ENCODE results near the gene AUH.
"Not testable (repeated sequence)": the region's sequence is repeated elsewhere in the genome, so short reads cannot be mapped to it uniquely, and the experiment has no call there.

The AUH gene, protein sequence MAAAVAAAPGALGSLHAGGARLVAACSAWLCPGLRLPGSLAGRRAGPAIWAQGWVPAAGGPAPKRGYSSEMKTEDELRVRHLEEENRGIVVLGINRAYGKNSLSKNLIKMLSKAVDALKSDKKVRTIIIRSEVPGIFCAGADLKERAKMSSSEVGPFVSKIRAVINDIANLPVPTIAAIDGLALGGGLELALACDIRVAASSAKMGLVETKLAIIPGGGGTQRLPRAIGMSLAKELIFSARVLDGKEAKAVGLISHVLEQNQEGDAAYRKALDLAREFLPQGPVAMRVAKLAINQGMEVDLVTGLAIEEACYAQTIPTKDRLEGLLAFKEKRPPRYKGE

DNA sequence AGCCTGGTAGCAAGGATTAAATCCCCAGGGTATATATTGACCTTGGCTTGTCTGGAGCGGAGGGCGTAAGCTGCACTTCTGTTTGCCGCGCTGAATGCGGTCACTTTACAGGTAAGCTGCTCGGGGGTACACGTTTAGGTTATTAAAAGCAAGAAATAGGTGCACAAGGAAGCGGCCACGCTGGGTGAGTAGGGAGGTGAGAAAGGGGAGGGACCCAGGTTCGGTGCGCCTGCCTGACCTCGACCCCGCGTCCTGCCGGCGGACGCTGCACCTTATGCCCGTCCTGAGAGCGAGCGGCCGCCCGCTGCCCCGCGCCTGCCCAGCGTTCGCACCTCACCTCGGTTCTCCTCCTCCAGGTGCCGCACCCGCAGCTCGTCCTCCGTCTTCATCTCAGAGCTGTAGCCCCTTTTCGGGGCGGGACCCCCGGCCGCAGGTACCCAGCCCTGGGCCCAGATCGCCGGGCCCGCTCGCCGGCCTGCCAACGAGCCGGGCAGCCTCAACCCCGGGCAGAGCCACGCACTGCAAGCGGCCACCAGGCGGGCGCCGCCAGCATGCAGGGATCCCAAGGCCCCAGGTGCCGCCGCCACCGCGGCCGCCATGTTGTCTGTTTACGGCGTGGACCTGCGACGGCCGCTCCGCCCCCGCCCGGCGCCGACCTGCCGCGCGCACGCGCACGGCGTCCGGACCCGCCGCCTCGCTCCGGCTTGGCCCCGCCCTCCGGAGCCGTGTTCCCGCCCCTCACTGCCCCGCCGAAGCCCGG lies at the start of gene AUH:
TSS of gene AUH (minus strand) at position 628 of the 760 bp plus-strand sequence. CDS start at position 599, 29 bp downstream.
- peak; percentile 71 for DNase-seq

DNA sequence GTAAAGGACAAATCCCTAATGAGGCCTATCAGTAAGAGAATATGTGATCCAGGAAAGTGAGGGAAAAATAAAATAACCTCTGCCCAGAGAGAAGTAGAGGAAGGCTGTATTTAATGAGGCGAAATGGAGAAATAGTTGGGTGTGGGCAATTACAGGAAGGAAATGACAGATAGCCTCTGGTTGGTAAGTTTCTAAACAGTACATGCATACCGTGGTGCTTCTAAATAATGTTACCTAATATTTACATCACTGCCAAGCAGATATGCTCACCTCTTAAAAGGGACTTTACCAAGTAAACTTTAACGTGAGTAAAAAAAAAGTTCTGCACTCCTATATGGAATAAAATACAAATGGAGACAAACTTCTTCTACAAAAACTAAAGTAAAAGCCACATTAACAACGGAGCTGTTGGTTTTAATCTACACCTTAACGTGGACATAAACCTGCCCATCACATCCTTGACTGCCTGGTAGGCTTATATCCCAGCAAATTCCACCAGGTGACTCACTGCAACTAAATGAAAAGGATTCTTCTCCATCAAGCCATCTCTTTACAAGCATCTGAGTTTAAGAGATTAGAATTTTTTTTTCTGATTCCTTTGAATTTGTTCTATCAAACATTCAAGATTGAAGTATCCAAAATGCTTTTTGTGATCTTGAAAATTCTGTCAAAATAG lies 49.5 kb upstream of the AUH start:
- peak; percentile 29 for DNase-seq

DNA sequence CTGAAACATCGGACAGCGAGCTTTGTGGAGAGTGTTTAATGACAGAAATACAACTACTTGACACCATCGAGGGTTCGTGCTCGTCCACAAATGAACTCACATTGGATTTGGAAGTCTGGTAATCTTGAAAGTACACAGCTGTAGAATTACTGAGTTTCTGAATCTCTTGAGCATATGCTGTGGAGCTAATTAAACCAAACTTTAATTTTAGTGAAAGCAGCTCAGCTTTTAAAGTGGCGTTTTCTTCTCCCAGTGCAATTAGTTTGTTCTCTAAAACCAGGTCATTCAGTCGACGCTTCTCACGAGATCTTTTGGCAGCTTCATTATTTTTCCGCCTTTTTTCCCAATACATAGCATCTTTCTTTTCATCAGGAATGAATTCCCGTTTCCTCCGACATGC lies 48.4 kb upstream of the AUH start:
- no peak for DNase-seq

DNA sequence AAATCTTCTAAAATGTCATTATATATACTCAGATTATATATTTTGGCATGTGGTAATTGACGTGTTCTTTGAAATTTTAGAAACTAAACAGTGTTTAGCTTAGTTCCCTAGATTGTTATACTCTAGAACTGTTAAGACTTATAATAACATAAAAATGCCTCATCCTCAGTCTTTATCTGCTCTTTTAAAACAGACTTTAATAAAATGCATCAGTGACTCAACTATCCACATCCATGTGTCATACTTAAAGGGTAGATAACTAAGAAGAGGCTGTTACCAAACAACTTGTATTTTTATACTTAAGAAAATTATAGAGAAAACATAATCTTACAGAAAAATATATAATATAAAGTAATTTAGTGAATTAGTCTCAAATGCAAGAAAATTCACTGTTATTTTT lies 46.8 kb upstream of the AUH start:
- no peak for DNase-seq

DNA sequence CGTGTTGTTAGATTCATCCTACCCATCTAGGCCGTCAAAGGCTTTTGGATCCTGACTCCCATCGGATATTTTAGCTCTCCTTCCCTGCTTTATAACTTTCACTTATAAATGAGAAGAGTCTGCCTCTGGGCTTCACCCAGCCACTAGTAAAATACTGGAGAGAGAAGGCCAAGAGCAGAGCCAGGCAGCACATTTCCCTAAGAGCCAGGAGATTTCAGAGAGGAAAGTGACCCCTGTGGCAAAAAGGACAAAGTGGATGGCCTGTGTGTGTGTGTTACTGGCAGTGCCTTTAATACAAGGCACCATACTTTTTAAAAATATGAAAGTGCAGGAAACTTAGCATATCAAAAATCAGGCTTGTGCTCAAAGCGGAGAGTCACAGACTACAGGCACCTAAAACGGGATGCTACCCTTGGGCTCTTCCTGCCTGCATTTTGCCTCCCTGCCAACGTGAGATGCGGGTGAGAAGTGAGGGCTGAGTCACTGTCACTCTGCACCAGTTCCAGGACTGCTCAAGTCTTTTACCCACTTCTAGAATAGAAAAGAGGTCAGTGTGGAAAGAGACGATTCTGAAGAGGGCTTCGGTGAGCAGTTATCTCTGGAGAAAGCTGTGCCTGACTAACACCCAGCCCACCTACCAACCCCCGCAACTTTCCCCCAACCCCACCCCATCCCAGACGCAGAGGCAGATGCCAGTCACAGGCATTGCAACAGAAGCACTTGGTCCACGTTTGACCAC lies 46.0 kb upstream of the AUH start:
- DNase-seq, result no peak

DNA sequence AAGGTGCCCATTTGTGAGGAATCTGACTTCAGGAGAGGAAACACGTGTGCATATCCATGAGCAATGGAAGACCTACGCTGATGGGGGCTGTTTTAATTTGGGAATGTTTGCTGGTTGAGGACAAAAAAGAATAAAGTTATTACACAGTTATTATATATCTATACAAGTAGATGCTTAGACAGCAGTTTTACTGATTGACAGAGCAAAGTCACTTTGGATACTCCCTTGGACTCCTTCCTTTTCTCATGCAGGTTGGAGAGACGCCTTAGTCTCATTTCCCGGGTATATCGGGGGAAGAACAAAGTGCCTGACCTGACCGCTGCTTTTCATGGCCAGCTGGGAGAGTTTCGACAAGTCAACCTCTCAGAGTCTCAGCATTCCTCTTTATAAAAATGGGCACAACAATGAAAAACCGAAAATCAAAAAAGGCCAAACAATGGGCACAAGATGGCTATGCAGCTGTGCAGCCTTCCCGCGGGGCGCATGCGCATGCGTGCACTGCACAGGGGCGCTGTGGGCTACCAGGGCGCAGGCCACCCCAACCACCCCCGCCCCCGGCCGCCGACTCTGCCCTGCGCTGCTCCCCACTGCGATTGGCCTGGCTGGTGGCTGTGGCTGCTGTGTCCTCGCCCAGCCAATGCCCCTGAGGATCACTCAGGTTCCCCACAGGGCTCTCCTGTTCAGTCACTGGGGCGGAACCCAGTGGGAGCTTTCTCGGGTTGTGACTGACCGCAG lies 43.8 kb upstream of the AUH start:
- DNase-seq, result no peak

DNA sequence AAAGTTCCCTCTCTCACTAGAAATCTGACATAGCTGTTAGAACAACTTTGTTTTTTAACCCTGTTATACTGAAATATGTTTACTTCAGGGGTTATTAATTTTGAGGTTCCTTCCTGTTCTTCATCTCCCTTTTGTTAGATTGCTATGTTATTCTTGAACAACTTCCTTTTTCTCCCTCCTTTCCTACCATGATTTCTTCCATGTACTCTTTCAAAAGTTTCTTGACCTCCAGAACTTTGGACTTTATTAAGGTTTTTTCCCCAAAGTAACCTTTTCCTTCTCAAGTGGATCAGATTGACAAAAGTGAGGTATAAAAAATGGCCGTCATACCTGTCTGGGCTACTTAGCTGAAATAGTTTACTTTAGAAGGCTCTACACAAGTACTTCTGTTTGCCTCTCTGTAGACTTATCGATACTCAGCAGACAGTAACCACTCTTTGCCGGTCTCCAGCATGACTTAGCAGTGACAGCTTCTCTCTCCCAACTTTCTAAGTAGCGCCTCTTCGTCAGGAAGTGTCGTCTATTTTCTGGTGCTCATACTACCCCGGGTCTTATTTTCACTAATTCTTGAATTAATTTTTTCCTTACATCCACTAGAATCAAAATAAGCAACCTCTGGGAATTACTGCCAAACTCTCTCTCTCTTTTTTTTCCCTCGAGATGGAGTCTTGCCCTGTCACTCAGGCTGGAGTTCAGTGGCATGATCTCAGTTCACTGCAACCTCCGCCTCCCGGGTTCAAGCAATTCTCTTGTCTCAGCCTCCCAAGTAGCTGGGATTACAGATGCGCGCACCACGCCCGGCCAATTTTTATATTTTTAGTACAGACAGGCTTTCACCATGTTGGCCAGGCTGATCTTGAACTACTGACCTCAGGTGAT lies 42.2 kb upstream of the AUH start:
- no peak for DNase-seq

DNA sequence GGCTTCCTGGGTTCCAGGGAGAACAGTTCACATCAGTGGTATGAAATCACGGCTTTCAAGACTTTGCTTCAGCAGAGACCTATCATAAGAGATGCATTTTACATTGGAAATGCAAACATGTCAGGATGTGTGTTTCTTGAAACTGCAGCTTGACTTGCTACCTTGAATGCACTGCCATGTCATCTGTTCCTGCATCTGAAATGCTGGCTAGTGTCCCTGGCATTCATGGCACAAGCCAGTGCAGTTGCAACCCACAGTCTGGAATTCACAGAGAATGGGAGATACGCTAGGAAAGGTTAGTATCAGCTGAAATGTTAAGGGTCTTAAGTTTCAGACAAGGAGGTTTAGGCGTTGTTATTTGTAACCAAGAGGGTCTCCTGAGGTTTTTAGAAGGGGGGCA lies 37.2 kb upstream of the AUH start:
- no peak for DNase-seq

DNA sequence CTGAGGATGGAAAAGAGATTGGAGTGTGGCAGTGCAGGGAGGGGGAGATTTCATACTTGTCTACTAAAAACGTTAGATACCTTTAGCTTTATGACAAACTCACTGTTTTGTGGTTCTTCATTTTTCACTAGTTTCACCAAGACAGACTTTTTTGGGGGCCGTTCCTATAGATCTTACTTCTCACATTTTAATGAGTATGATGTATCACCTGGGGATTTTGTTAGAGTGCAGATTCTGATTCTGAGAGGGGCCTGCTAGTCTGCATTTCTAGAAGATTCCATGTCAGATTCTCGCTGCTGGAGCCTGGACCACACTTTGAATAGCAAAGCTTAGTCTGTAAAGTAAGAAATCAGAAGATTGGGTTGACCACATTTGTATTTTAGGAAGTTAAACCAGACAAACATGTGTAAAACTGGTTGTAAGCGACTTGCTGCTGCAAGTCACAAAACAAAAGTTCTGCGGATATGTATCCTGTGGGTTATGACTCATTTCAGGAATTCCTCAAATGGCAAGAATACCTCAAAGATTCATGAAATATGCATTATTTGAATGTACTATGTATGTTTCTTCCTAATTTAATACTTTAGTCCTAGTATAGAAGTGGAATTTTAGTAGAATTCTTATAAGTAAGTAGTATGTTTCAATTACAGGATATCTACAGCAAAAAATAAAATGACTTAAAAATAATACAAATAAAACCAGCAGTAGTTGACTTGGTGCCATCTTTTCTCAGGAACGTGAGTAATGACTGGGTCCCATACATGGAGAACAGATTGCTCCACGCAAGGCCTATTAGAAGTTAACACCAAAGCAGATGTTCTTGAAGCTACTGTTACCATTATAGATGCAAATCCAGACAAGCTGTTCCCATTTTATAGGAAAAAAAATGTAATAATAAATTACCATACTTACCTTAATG lies 34.1 kb upstream of the AUH start:
- DNase-seq, result peak; percentile 94

DNA sequence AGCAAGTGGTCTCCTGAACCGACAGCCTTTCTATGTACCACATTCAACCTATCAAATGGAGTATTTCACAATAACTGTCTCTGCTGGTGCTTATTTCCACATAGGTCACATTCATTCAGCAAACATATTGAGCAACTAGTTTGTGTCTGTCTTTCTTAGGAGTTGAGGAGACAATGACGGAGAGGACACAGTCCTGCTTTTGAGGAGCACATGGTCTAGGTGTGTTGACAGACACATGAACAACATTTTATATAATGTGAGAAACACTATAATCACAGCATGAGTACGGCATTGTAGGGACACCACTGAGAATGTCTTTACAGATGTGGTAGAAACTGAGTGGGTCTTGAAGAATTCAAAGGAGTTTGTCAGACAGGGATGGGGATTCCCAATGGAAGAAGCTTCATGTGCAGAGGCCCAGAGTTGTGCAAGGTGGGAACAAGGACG lies 33.4 kb upstream of the AUH start:
- peak; percentile 38 for DNase-seq

DNA sequence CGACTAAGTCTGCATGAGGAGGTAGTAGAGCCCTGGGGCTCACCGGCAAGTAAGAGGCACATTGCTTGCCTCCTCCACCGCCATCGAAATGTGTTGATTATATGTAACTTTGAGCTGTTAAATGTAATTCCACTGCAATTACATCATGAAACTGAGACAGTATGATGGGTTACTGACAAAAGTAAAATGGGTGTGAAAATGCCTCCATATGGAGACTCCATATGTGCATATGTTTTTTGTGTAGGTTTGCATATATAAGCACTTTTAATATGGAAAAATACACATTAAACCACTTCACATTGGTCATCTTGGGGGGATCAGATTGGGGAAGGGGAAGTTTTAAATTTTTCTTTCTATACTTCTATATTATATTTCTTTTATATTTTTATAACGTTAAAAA lies 32.1 kb upstream of the AUH start:
- DNase-seq, result no peak

DNA sequence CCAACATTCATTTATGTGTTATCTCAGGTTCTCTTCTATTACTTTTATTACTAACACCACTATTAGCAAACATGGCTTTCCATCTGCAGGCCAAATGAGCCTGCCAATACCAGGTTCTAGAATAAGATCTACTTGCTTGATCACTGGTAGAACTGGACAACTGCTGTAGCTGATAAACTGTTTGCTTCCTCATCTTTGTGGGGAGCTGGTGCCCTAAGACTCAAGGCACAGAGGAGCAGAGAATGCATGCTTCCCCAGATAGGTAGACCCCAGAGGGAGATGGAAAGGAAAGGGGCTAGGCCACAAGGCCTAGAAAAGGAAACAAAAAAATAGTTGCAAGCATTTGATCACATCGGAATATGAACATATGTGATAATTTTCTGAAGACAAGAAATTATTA lies 30.7 kb upstream of the AUH start:
- DNase-seq, result no peak

DNA sequence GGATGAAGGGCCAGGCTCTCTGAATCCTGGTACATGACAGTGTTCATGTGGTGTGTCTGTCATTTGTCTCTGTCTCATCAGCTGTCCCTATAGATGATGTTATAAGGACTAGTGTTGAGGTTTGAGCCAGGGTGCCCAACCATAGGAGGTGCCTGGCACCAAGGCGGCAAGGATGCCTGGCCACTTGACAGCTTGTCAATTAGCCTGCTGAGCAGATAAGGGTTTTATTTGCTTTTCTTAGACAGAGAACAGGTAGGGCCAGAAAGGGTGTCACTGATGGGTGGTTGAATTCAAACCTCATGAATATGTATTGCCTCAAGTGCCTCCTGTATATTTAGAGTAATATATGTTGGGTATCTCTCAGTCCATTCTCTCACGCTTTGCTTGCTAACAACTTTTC lies 30.1 kb upstream of the AUH start:
- no peak for DNase-seq

DNA sequence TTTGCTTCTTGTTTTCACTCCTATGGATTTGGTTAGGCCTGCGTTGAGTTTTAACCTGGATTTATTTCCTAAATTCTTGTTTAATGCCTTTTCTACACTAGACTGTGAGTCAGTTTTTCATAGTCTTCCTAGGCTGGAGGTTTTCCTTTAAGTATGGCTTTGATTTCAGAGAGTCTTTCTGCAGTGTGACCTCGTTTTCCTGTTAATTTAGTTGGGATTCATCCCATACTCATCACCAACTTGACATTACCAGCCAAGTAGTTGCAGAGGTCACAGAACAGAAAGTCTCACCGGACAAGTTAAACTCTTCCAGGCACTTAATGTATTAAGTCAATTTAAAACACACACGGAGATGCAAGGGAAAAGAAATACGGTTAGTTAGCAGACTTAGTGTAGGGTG lies 29.7 kb upstream of the AUH start:
- peak; percentile 42 for DNase-seq

DNA sequence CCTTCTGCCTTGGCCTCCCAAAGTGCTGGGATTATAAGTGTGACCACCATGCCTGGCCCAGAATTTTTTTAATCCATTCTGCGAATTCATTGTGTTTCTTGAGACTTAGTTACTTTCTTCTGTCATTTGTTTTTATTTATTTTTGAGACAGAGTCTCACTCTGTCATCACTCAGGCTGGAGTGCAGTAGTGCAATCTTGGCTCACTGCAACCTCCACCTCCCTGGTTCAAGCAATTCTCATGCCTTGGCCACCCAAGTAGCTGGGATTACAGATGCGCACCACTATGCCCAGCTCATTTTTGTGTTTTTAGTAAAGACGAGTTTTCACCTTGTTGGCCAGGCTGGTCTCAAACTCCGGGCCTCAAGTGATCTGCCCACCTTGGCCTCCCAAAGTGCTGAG lies 28.0 kb upstream of the AUH start:
- DNase-seq, result not testable (repeated sequence)

DNA sequence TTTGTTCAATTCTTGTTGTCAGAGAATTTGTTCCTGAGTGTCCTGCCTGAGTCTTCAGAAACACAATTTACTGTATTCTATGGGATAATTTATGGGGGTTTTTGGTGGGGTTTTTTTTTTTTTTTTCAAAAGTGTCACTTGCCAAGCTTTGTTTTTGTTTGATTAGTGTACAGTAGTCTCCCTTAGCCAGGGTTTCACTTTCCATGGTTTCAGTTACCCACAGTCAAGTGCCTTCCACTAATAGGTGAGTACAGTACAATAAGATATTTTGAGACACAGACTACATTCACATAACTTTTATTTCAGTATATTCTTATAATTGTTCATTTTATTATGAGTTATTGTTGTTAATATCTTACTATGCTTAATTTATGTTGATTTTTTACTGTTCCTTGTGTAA lies 25.0 kb upstream of the AUH start:
- no peak for DNase-seq

DNA sequence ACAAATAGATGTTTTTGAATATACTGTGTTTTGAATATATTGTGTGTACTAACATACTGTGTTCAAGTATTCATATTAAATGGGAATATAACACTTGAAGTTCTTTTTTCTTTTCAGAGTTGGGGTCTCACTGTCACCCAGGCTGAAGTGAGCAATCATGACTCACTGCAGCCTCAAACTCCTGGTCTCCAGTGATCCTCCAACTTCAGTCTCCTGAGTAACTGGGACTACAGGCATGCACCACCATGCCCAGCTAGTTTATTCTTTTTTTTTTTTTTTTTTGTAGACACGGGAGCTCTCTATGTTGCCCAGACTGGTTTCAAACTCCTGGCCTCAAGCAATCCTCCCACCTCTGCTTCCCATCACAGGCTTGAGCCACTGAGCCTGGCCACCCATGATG lies 23.2 kb upstream of the AUH start:
- DNase-seq, result no peak

DNA sequence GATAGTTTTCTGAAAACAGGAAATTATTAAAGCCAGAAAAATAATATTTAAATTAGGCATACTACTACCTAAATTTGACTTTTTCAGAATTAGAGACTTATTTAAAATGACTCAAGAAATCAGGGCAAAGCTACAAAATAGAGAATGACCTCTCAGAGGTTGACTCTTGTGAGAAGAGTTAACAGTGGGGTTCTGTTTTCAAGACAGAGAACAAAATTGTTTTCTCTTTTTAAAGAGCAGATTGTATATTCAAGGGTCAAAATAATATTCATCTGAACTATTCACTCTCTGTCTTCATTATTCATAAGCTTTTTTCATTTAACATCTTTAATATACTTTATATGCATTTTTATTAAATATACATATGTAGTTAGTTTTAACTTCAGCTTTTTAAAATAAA lies 21.9 kb upstream of the AUH start:
- DNase-seq, result no peak

DNA sequence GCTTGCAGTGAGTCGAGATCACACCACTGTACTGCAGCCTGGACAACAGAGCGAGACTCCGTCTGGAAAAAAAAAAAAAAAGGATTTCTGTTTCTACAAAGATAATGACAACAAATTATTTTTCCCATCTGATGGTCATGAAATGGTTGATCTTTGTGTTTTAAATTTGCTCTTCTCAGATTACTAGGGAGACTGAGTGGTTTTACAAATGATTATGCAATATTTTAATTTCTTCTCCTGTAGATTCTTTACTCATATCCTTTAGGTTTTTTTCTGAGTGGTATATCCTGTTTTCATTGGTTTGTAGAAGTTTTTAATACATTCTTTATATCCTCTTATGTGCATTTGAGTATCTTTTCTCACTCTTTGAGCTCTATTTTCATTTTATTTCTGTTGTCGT lies 20.6 kb upstream of the AUH start:
- DNase-seq, result peak; percentile 19

DNA sequence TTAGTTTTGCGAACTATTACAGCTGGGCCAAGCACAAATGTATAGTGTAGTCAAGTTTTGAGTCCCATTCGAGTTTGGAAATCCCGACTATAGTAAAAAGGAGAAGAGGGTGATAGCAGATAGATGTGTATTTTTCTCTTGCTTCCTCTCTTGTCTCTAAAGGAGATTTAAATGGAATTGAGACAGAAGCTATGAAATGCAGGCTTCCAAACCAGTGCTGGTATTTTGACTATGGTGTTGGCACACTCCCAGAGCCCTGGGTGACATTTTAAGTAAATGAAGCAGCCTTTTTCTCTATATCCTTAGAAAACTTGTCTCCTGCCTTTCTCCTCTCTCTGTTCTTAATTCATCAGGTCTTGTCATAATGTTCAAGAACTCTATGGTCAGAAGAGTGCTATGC lies 17.7 kb upstream of the AUH start:
- DNase-seq, result peak; percentile 14
